Measurements from ENCODE around the gene CAV1.

The CAV1 gene

DNA sequence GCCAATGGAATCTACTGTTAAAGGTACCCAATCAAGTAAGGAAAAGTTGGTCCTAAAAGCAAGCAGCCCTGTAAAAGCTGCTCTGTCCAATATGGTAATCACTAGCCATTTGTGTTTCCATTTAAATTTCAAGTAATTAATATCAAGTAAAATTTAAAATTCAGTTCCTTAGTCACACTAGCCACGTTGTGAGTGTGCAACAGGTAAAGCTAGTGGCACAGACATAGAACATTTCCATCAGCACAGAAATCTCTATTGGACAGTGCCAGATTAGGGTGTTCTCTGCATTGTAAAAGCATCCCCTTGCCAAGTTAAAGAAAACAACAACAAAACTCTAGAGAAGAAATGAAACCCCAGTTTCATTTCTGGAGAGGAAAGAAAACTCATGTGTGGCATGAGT is 4.4 kb downstream of the CAV1 start:
- no peak for DNase-seq (ENCODE audit: low read depth in 4 of 4, low spot score in 1 of 4)

DNA sequence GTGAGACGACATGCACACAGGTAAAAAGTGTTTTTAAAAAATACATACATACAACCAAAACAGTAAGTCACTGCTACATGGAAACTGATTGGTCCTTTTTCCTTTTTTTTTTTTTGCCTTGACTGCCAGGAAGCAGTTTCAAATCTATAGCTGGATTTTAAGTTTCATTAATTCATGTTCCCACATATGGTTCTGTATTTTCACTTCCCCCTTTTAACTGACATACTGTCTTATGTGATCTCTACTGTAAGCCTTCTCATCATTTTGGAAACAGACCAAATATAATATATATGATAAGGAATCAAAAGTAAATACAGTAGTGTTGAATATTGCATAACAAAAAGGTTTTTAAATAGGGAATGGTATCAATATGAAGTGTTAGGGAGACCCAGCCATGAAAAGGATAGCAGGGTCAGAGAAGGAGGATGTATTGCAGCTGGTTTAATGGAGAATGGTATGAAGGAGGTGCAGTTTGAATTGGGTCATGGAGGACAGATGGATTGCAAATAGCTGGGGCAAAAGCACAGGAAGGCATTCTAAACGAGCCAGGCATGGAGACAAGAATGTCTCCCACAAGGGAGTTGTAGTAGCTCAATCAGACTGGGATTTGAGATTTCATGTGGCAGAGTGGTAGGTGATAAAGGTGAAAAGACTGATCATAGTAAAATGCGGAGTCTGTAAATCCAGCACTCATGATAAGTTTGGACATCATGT is 5.4 kb downstream of the CAV1 start:
- no peak for DNase-seq (ENCODE audit: low read depth in 4 of 4, low spot score in 1 of 4)

DNA sequence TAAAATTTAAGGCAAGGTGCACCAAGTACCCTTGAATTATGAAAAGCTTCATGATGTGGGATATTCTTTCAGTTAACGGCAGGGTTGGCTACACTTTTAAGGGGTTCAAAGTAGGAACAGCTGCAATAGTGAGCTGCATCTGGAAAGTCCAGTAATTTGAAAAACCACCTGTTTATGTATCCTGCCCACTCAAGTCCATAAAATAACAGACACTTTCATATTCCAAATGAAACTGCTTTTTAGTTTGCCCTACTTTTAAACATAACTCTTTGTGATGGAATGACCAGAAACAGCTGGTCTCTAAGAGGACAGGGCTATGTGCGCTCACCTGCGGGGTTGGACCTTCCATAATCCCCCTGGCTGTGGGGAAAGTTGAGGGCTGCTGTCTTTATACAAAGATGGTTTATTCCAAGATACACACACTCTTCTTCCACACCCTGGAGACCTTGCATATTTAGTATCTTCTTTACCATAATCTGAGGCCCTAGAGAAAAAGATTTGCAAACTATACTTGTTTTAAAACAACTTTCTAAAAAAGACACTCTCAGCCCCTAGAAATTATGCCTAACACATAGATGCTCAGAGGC is 7.4 kb downstream of the CAV1 start:
- no peak for DNase-seq (ENCODE audit: low read depth in 4 of 4, low spot score in 1 of 4)

DNA sequence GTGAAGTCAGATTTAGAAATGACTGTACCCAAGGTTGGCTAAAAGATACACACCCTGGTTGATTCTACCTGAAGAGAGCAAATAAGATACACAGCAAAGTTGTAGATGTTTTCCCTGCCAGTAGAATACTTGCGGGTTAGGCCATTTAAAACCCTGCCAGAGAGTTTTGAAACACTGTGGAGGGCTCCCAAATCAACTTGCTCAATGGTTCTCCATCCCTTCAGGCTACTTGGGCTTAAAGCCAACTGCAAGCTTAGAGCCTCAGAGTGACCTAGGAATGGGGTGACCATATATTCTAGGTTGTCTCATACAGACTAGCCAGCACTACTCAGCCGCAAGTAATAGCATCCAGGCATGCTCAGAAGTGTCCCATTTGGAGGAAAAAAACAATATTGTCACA is 10.0 kb downstream of the CAV1 start:
- DNase-seq (ENCODE audit: low read depth in 4 of 4, low spot score in 1 of 4), result no peak

DNA sequence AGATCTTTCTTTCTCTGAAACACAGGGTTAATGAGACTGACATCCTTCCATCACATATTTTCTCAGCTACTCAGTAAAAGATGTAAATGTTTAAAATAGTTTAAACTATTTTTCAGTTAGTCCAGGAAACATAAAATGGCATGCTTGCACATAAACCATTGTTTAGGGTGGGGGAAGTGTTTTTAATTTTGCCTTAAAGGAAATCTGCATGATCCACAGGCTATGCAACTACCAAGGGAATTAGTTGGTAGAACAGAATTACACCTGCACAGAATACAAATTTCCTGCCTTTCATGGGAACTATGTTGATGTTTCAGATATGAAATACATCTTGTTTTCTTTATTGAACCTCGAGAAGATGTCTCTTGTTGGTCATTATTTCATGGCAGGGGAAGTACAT is 10.6 kb downstream of the CAV1 start:
- no peak for DNase-seq (ENCODE audit: low read depth in 4 of 4, low spot score in 1 of 4)

DNA sequence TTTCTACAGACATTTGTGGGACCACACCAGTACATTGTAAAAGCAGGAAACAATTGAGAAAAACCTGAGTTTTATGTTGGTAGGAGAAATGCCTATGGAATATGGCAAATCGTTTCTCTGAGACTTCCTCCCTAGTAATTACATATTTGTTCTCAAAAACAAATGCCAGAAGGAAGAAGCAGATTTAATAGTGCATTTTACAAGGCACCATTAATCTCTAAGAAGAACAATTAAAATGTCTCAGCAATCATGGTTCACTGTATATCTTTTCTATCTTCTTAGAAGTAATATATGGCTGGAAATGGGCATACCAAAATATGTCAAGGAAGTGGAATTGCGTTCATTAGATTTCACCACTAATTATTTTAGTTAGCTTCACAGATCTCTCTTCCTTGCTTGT is 13.3 kb downstream of the CAV1 start:
- no peak for DNase-seq (ENCODE audit: low read depth in 4 of 4, low spot score in 1 of 4)

DNA sequence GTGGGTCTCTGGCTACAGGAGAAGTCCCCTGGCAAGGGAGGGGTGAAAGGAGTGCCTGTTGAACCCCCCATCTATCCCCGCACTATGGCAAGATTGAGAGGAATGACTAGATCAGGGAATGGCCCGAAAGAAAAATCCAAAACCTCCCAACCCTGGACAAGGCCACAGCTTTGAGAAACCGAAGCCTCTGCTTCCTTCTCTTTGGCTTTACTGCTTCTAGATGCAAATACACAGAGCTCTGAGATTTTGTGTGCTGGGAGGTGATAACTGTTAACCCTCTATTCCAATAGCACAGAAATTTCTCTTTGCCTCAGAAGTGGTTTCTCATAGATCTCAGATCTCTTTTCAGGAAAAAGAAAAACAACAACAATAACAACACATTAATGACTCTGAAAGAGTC is 15.0 kb downstream of the CAV1 start:
- DNase-seq (ENCODE audit: low read depth in 4 of 4, low spot score in 1 of 4), result no peak

DNA sequence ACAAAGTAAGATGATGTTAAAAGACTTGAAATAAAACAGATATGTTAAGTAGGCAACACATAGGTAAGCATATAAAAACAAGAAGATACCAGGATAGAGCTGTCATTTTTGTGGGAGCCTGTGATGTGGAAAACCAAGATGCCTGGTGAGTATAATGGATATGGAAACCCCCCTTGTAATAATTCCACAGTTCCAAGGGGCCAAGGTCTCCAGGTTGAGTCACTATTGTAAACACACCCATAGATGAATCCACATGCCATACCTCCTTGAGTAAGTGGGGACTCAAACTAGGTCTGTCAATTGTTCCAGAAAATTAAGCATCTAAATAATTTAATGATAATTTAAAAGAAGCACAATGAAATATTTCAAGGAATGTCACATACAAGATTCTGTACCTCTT is 15.9 kb downstream of the CAV1 start:
- DNase-seq (ENCODE audit: low read depth in 4 of 4, low spot score in 1 of 4), result no peak

DNA sequence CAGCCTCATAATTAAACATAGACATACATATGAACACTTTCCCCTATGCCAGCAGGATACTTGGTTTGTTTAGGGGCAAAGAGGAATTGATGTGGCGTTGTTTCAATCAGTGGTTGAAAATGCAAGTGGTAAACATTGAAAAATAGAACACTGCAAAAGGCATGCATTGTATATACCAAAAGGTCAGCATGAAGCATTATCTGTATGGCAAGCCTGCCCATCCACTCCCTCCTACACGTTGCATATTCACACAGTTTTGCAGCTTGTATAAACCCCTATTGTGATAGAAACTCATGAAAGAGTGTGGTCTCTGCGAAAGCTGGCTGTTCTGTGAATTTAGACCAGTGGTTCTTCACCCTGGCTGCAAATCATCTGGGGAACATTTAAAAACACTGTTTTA is 17.1 kb downstream of the CAV1 start:
- no peak for DNase-seq (ENCODE audit: low read depth in 4 of 4, low spot score in 1 of 4)

DNA sequence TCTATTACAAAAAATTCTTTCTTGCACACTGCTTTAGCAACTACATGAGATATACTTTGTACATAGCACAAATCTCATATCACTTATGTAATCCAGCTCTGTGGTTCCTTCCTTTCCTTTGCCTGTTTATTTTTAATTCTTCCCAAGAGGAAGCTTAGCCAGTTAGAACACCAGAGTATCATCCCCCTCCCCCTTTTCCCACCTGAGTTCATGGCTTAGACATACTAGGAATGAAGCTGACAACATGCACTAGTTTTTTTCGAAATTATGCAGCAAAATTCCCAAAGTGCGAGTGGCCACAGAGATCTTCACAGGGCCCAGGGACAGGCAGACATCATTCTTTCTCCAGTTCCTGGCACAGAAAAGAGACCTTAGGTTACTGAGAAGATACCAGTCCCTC is 17.8 kb downstream of the CAV1 start:
- DNase-seq (ENCODE audit: low read depth in 4 of 4, low spot score in 1 of 4), result no peak

DNA sequence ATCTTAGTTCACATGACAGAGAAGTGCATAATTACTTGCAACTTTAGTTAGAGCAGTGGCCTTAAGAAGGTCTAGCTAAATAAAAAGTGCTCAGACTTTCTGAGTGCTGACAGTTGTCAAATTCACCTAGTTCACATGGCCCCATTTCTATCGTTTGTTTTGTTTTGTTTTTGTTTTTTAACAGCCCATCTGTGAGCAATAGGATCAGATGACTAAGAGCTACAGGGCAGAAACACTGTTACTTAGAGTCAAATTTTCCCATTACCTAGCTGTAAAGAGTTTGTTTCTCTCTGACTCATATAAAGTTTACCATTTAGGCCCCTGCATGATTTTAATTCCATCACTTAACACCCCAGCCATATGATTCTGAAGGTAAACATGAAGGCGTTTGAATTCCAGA is 18.8 kb downstream of the CAV1 start:
- no peak for DNase-seq (ENCODE audit: low read depth in 4 of 4, low spot score in 1 of 4)

DNA sequence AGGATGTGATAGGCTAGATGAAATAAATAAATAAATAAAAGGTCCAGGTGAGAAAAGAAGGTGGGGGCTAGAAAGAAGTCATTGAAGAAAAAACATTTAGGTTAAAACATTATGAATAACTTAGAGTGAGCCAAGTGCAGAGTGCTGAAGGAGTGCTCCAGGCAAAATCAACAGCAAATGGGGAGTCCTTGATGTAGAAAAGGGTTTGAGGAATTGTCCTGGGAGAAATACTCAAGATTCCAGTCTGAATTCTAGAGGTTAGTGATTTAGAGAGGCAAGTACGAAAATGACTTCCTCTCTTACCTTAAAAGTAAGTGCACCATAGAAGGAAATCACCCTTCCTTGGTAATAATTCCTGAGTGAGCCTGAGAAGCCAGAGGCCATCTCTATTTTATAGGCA is 19.7 kb downstream of the CAV1 start:
- DNase-seq (ENCODE audit: low read depth in 4 of 4, low spot score in 1 of 4), result no peak

DNA sequence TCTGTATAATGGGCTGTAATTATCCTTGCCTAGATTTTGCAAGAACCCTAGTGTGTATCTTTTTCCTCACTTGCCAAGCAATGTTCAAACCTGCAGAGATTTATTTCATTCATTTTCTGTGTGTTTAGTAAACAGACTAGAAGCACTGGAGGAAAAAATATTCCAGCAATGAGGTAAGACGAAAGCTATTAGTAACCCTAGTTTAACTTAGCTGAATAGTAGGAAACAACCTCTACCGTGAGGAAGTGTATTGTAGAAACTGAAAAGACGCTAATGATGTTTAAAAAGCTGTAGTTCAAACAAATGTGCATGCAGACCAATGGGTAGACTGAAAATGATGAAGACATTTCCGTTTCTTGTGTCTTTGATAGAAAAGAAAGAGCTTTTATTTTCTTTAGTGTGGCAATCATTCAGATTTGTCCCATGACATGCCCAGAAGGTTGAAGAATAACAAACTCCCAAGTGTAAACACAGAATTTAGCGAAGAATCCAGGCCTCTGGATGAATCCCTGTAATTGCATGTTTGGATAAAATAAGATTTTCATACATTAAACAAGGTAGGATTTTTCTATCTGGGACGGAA is 20.7 kb downstream of the CAV1 start:
- no peak for DNase-seq (ENCODE audit: low read depth in 4 of 4, low spot score in 1 of 4)

DNA sequence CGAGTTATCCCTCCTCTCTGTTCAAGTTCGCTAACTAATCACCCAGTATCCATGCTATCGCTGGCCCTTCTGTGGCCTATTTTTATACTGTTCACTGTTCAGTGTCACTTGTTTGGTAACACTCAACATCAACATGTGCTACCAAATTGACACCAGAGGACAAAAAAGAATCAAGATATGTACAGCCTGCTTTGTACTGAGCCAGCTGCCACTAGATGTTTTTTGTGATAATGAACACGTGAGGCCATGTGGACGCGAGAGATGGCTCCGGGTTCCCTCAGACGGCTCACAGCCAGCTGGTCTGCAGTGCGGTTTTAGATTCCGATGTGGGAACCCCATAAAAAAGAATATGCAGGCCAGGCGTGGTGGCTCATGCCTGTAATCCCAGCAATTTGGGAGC is 21.2 kb downstream of the CAV1 start:
- DNase-seq (ENCODE audit: low read depth in 4 of 4, low spot score in 1 of 4), result no peak

DNA sequence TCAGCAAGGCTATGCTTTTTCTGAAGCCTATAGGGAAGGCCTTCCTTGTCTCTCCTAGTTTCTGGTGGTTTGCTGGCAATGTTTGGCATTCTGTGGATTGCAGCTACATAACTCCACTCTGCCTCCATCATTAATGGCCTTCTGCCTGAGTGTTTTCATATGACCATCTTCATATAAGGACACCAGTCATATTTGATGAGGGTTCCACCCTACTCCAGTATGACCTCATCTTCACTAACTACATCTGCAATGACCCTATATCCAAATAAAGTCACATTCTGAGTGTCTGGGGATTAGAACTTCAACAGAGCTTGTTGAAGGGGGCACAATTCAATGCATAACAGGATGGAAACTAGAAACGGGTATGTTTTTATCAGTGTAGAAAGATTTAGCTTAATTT is 22.1 kb downstream of the CAV1 start:
- no peak for DNase-seq (ENCODE audit: low read depth in 4 of 4, low spot score in 1 of 4)

DNA sequence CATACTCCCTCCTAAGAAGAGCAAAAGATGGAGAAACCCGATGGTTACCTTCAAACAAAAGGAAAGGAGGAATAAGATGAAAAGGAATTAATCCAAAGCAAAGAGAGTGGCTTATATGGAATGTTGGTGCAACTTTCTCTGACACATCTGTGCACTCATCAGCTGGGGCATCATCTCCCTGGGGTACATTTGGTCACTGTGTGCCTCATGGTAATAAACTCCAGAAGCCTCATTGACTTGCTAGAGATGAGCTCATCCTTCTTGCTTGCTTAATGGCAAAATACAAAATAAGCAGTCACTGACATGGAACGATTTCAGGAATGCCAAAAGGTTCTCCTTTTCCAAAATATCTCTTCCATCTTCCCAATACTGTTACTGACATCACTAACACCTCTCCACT is 22.5 kb downstream of the CAV1 start:
- no peak for DNase-seq (ENCODE audit: low read depth in 4 of 4, low spot score in 1 of 4)

DNA sequence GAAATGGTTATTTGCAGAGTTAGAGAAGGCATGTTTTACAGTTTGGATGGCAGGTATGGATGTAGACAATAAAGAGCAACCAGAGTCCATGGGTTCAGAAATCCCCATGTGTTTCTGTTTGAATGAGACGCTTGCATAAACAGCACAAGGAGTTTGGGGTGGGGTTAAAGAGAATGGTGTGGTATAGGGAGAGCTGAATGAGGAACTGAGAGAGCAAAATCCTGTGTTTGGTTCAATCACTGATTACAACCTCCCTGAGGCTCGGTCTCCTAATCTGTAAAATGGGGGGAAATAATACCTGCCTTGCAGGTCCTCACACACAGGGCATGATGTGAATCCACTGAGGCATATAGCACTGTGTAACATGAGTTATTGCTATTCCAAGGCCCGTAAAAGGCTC is 23.7 kb downstream of the CAV1 start:
- DNase-seq (ENCODE audit: low read depth in 4 of 4, low spot score in 1 of 4), result no peak

DNA sequence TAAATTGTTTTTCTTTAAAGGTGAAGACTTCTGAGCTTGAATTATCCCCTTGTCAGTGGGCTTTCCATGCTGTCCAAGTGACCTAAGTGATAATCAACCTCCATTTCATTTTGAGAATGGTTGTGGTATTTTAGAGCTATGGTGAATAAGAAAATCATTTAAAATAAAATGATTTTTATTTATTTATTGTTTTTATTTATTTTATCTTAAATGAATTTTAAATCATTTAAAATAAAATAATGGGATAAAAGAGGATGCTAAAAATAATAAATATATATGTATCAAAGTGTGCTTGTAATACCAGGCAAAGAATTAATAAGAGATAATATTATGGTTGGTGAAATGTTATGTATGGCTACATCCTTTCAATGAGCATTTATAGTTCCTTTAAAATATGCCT is 24.5 kb downstream of the CAV1 start:
- no peak for DNase-seq (ENCODE audit: low read depth in 4 of 4, low spot score in 1 of 4)

DNA sequence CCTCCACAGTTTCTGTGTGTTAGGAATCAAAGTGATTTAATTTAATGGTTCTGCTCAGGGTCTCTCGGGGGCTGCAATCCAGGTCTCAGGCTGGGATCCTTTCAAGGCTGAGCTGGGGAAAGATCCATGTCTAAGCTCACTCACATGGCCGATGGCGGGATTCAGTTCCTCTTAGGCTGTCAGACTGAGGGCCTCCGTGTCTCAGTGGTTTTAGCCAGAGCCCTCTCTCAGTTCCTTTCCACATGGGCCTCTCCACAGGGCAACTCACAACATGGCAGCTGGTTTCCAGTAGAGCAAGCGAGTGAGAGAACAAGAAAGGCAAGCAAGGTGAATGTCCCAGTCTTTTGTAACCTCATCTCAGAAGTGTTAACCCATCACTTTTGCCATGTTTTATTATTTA is 26.9 kb downstream of the CAV1 start:
- no peak for DNase-seq (ENCODE audit: low read depth in 4 of 4, low spot score in 1 of 4)

DNA sequence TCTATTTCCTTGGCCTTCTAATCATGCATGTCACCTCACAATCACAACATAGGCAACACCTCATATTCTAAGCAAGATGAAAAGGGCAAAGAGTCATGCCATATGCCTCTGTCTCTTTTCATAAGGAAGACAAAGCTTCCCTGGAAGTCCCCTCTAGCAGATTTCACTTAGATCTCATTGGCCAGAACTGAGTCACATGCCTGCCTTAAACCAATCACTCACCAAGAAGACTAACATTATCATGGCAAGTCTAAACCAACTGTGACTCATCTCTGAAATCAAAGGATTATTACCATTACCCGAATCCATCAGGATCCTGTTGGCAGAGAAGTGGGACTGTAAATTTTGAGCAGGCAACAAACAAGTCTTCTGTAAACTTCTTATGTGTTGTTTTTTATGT is 27.8 kb downstream of the CAV1 start:
- DNase-seq (ENCODE audit: low read depth in 4 of 4, low spot score in 1 of 4), result no peak

DNA sequence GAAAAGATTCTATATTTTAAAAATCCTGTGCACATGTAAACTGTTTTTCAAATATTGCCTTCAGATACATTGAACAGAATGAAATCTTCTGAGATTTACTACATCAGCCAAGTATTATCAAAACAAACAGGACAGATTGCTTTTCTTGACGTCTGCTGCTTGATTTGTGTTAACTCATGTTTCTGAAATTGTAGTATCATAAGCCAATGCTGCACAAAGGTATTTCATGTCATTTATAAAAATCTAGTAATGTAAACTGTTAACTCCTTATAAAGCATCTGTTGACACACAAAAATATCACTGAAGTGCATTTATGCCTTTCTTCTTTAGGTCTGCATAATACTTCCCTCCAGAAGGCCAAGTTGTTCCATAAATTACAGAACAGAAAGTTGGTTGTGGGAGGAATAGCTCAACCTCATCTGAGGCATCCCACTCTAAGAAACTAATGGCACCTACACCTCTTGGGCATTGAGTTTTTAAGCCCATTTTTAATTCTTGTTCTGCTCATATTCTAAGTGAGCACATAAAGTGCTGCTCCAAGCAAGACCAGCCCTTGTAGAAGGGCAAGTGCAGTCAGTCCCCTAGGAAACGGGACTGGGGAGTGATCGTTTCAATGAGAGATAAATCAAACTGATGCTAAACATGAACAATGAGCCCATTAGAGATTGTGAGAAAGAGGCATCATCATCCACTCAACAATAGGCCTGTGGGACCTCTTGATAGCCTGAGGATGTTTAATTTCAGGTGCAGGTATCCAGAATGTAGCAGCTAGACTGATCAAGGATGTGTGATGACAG is 28.5 kb downstream of the CAV1 start:
- DNase-seq (ENCODE audit: low read depth in 4 of 4, low spot score in 1 of 4), result no peak

DNA sequence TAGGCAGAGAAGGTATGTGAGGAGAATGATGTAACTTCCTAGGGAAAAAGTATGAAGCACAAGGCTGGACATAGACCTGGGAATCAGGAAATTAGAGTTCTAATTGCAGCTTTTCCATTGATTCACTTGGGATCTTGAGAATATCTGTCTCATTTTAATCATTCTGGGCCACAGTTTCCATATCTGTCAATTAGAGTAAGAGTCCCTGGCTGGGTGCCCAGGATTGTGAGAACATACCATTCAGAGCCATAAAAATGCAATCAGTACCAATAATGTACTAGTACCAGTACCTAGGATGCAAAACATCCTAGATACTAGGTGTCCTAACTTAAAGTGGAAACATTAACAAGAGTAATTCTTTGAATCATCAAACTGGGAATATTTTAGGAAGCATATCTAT is 29.6 kb downstream of the CAV1 start:
- no peak for DNase-seq (ENCODE audit: low read depth in 4 of 4, low spot score in 1 of 4)
